ENCODE data around the gene MS4A14.

Gene MS4A14

DNA sequence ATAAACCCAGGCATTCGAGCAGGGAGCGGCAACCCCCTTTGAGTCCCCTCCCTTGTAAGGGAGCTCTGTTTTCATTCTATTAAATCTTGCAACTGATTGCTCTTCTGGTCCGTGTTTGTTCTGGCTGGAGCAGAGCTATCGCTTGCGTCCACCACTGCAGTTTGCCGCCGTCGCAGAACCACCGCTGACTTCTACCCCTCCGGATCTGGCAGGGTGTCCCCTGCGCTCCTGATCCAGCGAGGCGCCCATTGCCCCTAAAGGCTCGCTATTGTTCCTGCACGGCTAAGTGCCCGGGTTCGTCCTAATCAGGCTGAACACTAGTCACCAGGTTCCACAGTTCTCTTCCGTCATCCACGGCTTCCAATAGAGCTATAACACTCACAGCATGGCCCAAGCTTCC lies 28.4 kb upstream of the MS4A14 start:
- Histone ChIP-seq H3K4me3 (ENCODE audit: low read depth, low read length) (no peak overlapping the region), H3K27me3 (ENCODE audit: control insufficient read depth, insufficient read depth, low read length) (no peaks in the 10 kb centered on the region), H3K9me3 (ENCODE audit: control insufficient read depth, insufficient read depth, low read depth, low read length) (0 out of 2 replicates have a peak, but pooled peaks cover 3% of the 10 kb centered on the region), H3K27ac (ENCODE audit: low read depth, low read length) (no peak overlapping the region), H3K36me3 (ENCODE audit: control insufficient read depth, insufficient read depth, low read length) (no peaks in the 10 kb centered on the region), H3K4me1 (ENCODE audit: control insufficient read depth, insufficient read depth, low read length) (peaks cover 10% of the 10 kb centered on the region), H3K9ac (ENCODE audit: low read length) (no peak overlapping the region)

DNA sequence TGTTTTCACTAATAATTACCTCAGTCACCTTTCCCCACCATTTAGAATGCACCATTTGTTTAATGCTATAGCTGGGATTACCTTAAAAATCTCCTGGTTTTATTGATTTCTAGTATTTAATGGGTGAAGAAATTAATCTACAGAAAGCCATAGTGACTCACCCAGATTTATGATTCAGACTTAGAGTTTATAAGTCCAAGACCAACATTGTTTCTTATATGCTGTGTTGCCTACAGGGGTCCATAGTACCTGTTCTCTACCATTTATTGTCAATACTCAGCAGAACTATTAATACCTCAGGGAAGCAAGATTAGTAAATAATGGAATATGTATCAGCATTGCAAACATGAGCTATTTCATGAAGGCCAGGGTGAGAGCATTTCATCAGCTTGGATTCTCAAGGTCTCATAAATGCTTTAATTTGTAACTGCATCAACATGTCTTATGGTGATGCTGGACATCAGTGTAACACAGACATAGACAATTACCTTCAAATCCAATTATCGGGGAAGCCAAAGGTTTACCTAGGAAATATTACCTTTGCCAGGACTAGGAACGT lies 25.9 kb upstream of the MS4A14 start:
- Histone ChIP-seq H3K27me3 (ENCODE audit: control insufficient read depth, insufficient read depth, low read length) (no peaks in the 10 kb centered on the region), H3K4me3 (ENCODE audit: low read depth, low read length) (no peak overlapping the region)

DNA sequence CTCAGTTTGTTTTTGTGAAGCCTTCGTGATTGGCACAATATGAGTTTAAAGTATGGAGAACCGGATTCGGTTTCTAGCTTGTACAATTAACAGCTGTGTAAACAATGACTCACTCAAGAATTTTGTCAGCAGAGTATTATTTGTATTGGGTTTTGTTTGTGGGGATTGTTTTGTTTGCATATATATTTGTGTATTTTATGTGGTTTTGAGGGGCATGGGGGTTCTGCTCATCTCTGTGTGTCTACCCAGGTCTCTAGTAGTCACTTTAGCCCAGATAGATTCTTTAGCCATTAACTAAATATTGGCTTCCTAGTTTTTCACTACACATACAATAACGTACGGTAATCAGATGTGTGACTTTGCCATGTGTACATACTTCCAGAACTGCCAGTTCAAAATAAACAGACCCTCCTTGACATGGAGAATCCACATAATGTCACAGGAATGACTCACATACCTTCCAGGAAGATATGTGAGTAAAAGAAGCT lies 25.4 kb upstream of the MS4A14 start:
- H3K27me3 ChIP-seq (ENCODE audit: control insufficient read depth, insufficient read depth, low read length) = no peaks in the 10 kb centered on the region
- no peak overlapping the region for H3K9ac ChIP-seq (ENCODE audit: low read length)
- H3K9me3 ChIP-seq (ENCODE audit: control insufficient read depth, insufficient read depth, low read depth, low read length) = 0 out of 2 replicates have a peak, but pooled peaks cover 3% of the 10 kb centered on the region
- no peaks in the 10 kb centered on the region; the same call in 1 of the 2 replicates for H3K4me1 ChIP-seq (ENCODE audit: control insufficient read depth, insufficient read depth, low read length)
- H3K27ac ChIP-seq (ENCODE audit: low read depth, low read length) = no peak overlapping the region
- H3K4me3 ChIP-seq (ENCODE audit: low read depth, low read length) = no peak overlapping the region
- H3K36me3 ChIP-seq (ENCODE audit: control insufficient read depth, insufficient read depth, low read length) = no peaks in the 10 kb centered on the region

More for the DNA sequence above, 25.9 kb upstream of the MS4A14 start:
- Histone ChIP-seq H3K27ac (ENCODE audit: low read depth, low read length) (no peak overlapping the region), H3K36me3 (ENCODE audit: control insufficient read depth, insufficient read depth, low read length) (no peaks in the 10 kb centered on the region), H3K9me3 (ENCODE audit: control insufficient read depth, insufficient read depth, low read depth, low read length) (0 out of 2 replicates have a peak, but pooled peaks cover 3% of the 10 kb centered on the region), H3K9ac (ENCODE audit: low read length) (no peak overlapping the region), H3K4me1 (ENCODE audit: control insufficient read depth, insufficient read depth, low read length) (no peaks in the 10 kb centered on the region; the same call in 1 of the 2 replicates)

DNA sequence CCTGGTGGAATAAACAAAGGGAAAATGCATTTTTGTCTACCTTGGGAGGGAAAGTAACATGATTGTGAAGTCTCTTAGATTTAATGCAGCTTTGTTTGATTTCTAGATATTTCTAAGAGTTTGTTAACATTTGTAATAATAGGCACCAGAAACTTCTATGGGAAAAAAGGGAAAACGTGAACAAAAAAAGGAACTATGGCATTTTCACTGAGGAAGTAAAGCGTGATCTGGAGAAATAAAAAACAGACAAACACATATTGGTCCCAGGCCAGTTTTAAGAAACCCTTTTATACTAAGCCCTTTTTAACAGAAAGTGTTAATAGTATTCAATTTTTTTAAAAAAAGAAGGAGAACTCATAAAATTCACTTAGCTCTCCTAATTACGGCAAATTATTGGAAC lies 24.9 kb upstream of the MS4A14 start:
- no peak overlapping the region for H3K9ac ChIP-seq (ENCODE audit: low read length)
- 0 out of 2 replicates have a peak, but pooled peaks cover 3% of the 10 kb centered on the region for H3K9me3 ChIP-seq (ENCODE audit: control insufficient read depth, insufficient read depth, low read depth, low read length)
- H3K36me3 ChIP-seq (ENCODE audit: control insufficient read depth, insufficient read depth, low read length) = no peaks in the 10 kb centered on the region
- no peak overlapping the region for H3K4me3 ChIP-seq (ENCODE audit: low read depth, low read length)
- no peaks in the 10 kb centered on the region; the same call in 1 of the 2 replicates for H3K4me1 ChIP-seq (ENCODE audit: control insufficient read depth, insufficient read depth, low read length)
- H3K27me3 ChIP-seq (ENCODE audit: control insufficient read depth, insufficient read depth, low read length) = no peaks in the 10 kb centered on the region
- no peak overlapping the region for H3K27ac ChIP-seq (ENCODE audit: low read depth, low read length)

DNA sequence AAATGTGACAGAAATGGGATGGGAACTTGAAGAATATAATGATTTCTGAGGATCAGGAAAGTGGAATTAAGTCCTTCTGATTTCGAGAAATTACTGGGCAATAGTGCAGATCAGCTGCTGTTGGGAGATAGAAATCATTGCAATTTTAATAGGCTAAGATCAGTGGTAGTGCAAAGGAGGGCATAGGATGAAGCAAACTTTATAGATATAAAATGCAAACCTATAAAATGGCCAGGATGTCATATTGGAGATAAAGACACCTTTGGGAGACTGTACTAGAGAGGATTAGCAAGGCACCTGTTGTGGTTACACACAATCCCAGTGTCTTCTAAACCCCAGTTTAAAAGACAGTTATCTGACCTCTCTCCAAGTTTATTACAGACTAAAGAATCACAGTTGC lies 24.4 kb upstream of the MS4A14 start:
- H3K36me3 ChIP-seq (ENCODE audit: control insufficient read depth, insufficient read depth, low read length) = no peaks in the 10 kb centered on the region
- H3K9ac ChIP-seq (ENCODE audit: low read length) = no peak overlapping the region
- H3K4me1 ChIP-seq (ENCODE audit: control insufficient read depth, insufficient read depth, low read length) = no peaks in the 10 kb centered on the region; the same call in 1 of the 2 replicates
- no peak overlapping the region for H3K27ac ChIP-seq (ENCODE audit: low read depth, low read length)
- H3K4me3 ChIP-seq (ENCODE audit: low read depth, low read length) = no peak overlapping the region
- no peaks in the 10 kb centered on the region for H3K27me3 ChIP-seq (ENCODE audit: control insufficient read depth, insufficient read depth, low read length)
- 0 out of 2 replicates have a peak, but pooled peaks cover 3% of the 10 kb centered on the region for H3K9me3 ChIP-seq (ENCODE audit: control insufficient read depth, insufficient read depth, low read depth, low read length)

DNA sequence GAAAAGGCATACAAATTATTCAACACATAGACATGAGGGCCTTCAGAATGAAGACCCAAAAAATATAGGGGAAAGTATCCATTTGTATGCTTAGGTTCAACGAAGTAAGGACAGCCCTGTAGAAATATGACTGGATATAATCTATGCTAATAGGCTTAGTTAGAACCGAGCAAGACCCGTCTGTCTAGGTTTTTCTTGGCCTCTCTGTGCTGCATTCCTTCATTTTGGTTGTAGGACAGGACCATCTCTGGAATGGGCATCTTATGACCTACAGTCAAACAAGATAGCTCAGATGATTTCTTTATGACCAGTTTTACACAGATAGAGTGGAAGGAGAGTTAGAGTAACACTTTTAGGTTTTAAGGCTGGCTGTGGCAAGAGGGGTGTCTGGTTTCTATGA lies 23.5 kb upstream of the MS4A14 start:
- Histone ChIP-seq H3K9me3 (ENCODE audit: control insufficient read depth, insufficient read depth, low read depth, low read length) (0 out of 2 replicates have a peak, but pooled peaks cover 3% of the 10 kb centered on the region), H3K9ac (ENCODE audit: low read length) (no peak overlapping the region), H3K27ac (ENCODE audit: low read depth, low read length) (no peak overlapping the region), H3K4me3 (ENCODE audit: low read depth, low read length) (no peak overlapping the region), H3K36me3 (ENCODE audit: control insufficient read depth, insufficient read depth, low read length) (no peaks in the 10 kb centered on the region), H3K4me1 (ENCODE audit: control insufficient read depth, insufficient read depth, low read length) (no peaks in the 10 kb centered on the region; the same call in 1 of the 2 replicates), H3K27me3 (ENCODE audit: control insufficient read depth, insufficient read depth, low read length) (no peaks in the 10 kb centered on the region)

DNA sequence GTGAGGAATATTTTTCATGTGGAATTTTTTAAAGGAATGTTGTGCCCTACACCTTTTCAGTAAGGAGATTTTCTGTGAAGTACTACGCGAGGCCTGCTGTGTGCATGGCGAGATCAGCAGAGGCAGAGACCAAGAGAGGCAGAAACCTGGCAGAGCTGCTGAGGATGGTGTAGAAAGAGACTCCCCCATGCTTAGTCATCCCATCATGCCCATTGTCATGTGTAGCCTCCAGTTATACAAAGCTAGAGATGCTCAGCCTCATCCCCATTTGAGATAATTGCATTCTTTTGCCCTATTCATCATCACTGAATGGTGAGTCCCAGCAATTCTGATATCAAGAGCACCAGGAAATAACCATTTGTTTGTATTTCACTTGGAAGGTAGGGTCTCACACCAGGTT lies 20.9 kb upstream of the MS4A14 start:
- no peak overlapping the region for H3K27ac ChIP-seq (ENCODE audit: low read depth, low read length)

DNA sequence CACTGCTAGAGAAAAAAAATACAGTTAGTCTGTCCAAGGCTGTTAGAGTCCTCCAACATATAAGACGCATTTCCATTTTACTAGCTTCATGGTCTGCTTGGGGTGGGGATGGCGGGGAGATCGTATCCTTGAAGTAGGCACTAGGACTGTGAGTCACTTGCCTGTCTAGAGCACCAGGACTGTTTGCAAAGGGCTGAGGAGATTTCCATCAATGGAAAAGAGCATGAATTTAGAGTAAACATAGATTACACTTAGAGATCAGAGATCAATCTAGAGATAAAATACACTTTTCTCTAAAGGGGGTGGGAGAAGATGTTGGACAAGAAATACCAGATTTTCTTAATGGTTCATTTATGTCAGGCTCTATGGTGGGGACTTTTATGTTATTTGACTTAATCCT lies 19.7 kb upstream of the MS4A14 start:
- H3K4me3 ChIP-seq (ENCODE audit: low read depth, low read length) = no peak overlapping the region
- H3K9me3 ChIP-seq (ENCODE audit: control insufficient read depth, insufficient read depth, low read depth, low read length) = no peaks in the 10 kb centered on the region
- no peaks in the 10 kb centered on the region for H3K27me3 ChIP-seq (ENCODE audit: control insufficient read depth, insufficient read depth, low read length)
- H3K9ac ChIP-seq (ENCODE audit: low read length) = no peak overlapping the region
- no peaks in the 10 kb centered on the region for H3K36me3 ChIP-seq (ENCODE audit: control insufficient read depth, insufficient read depth, low read length)
- H3K27ac ChIP-seq (ENCODE audit: low read depth, low read length) = no peak overlapping the region
- H3K4me1 ChIP-seq (ENCODE audit: control insufficient read depth, insufficient read depth, low read length) = no peaks in the 10 kb centered on the region

More for the DNA sequence above, 20.9 kb upstream of the MS4A14 start:
- Histone ChIP-seq H3K36me3 (ENCODE audit: control insufficient read depth, insufficient read depth, low read length) (no peaks in the 10 kb centered on the region), H3K27me3 (ENCODE audit: control insufficient read depth, insufficient read depth, low read length) (no peaks in the 10 kb centered on the region), H3K4me3 (ENCODE audit: low read depth, low read length) (no peak overlapping the region), H3K4me1 (ENCODE audit: control insufficient read depth, insufficient read depth, low read length) (no peaks in the 10 kb centered on the region), H3K9ac (ENCODE audit: low read length) (no peak overlapping the region), H3K9me3 (ENCODE audit: control insufficient read depth, insufficient read depth, low read depth, low read length) (no peaks in the 10 kb centered on the region)

DNA sequence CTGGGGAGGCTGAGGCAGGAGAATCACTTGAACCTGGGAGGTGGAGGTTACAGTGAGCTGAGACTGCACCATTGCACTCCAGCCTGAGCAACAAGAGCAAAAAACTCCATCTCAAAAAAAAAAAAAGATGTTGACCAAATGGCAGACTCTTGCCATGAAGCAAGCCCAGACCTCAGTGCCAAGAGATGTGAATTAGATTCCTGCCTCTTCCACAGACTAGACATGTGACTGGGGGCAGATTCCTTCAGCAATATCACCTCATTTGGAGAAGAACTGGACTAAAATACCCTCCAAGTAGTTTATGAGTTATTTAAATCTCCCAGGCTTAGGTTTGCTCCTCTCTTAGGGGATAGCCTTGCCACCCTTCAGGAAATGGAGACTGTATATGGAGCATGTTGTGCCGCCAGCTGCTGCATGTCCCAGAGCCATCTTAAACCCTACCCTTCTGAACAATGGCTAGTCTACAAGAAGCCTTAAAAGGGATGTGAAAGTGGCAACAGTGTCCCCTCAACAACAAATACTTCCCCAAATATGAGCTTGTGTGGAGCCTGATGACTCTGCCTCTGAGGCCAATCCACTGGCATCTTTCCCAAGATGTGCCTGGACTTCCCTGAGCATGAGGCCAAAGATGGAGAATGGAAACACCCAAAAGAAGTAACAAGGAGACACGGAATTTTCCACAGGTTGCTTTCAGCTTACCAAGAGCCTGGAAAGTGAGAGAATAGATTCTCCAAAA lies 18.7 kb upstream of the MS4A14 start:
- no peak overlapping the region for H3K27ac ChIP-seq (ENCODE audit: low read depth, low read length)
- H3K27me3 ChIP-seq (ENCODE audit: control insufficient read depth, insufficient read depth, low read length) = no peaks in the 10 kb centered on the region
- H3K4me3 ChIP-seq (ENCODE audit: low read depth, low read length) = no peak overlapping the region
- no peaks in the 10 kb centered on the region for H3K36me3 ChIP-seq (ENCODE audit: control insufficient read depth, insufficient read depth, low read length)
- H3K9ac ChIP-seq (ENCODE audit: low read length) = no peak overlapping the region
- H3K4me1 ChIP-seq (ENCODE audit: control insufficient read depth, insufficient read depth, low read length) = no peaks in the 10 kb centered on the region
- H3K9me3 ChIP-seq (ENCODE audit: control insufficient read depth, insufficient read depth, low read depth, low read length) = no peaks in the 10 kb centered on the region

DNA sequence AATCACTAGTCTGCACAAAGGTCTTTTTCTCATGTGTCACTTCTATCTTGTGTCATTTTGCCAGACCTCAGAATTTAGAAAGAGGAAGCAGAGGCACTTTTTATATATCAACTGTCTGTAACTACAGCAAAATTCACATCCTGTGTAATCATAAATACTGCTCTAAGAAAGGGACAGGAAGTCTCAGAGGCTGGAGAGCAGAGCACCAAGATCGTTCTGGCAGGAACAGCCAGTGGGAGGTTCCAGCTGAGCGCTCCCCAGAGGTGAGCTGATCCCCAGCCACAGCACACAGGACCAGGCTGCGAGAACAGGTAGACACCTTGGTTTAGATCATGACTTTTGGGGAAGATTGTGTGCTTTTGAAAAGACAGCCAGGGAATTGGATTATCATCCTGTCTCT lies 17.9 kb upstream of the MS4A14 start, which contains the start of gene MS4A7:
MS4A7 (plus strand) TSS at position 179 of the 400 bp plus-strand sequence. CDS start 4,610 bp downstream, outside the sequence.
- Histone ChIP-seq H3K4me1 (ENCODE audit: control insufficient read depth, insufficient read depth, low read length) (no peaks in the 10 kb centered on the region), H3K36me3 (ENCODE audit: control insufficient read depth, insufficient read depth, low read length) (no peaks in the 10 kb centered on the region), H3K27me3 (ENCODE audit: control insufficient read depth, insufficient read depth, low read length) (no peaks in the 10 kb centered on the region), H3K27ac (ENCODE audit: low read depth, low read length) (no peak within 1 kb of the TSS), H3K9me3 (ENCODE audit: control insufficient read depth, insufficient read depth, low read depth, low read length) (no peaks in the 10 kb centered on the region), H3K9ac (ENCODE audit: low read length) (no peak within 1 kb of the TSS), H3K4me3 (ENCODE audit: low read depth, low read length) (no peak within 1 kb of the TSS)

DNA sequence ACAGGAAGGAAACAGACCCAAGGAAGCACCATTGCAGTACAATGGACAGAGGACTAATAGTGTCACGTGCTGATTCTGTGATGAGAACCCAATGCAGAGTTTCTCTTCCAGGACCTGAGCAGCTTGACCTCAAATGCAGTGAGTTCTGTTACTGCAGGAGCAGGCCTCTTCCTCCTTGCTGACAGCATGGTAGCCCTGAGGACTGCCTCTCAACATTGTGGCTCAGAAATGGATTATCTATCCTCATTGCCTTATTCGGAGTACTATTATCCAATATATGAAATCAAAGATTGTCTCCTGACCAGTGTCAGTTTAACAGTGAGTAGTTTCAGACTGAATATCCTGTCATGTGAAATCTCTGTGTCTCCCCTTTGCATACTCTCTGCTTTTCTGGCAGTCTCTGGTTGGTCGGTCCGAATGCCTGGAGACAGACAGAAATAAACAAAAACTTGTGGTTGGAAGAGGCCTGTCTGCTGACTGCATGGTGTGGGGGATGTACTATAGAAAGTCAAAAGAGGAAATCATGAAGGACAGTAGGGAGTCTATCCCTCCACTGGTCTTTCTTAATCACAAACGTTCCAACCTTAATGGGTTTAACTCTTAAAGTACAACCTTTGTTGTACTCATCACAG lies 6.9 kb upstream of the MS4A14 start:
- Histone ChIP-seq H3K4me1 (ENCODE audit: control insufficient read depth, insufficient read depth, low read length) (no peaks in the 10 kb centered on the region), H3K27me3 (ENCODE audit: control insufficient read depth, insufficient read depth, low read length) (no peaks in the 10 kb centered on the region), H3K27ac (ENCODE audit: low read depth, low read length) (no peak overlapping the region), H3K9ac (ENCODE audit: low read length) (no peak overlapping the region), H3K9me3 (ENCODE audit: control insufficient read depth, insufficient read depth, low read depth, low read length) (no peaks in the 10 kb centered on the region), H3K4me3 (ENCODE audit: low read depth, low read length) (no peak overlapping the region), H3K36me3 (ENCODE audit: control insufficient read depth, insufficient read depth, low read length) (no peaks in the 10 kb centered on the region)

Data from HUES6 (cell line).